Measurements from ENCODE around the gene CCDC74B.
"Not testable (repeated sequence)": the region's sequence is repeated elsewhere in the genome, so short reads cannot be mapped to it uniquely, and the experiment has no call there.

The CCDC74B gene

GRCh38 chr2:130140516-130140915 is 4.4 kb downstream of the CCDC74B start:
- peaks cover 13% of the 10 kb centered on the region for H3K27me3 ChIP-seq (ENCODE audit: insufficient read depth, insufficient read length)
- H3K9ac ChIP-seq (ENCODE audit: insufficient read length, low read depth); H3K9me3 ChIP-seq (ENCODE audit: insufficient read depth, low read length); H3K4me3 ChIP-seq (ENCODE audit: insufficient read length, low read depth); DNase-seq (ENCODE audit: low read depth, low spot score); H3K4me1 ChIP-seq (ENCODE audit: insufficient read depth, insufficient read length); H3K36me3 ChIP-seq (ENCODE audit: insufficient read depth, insufficient read length, low read length): not testable (repeated sequence)

GRCh38 chr2:130139331-130140280 is 5.3 kb downstream of the CCDC74B start:
- not testable (repeated sequence) for DNase-seq (ENCODE audit: low read depth, low spot score); H3K9ac ChIP-seq (ENCODE audit: insufficient read length, low read depth); H3K4me1 ChIP-seq (ENCODE audit: insufficient read depth, insufficient read length); H3K4me3 ChIP-seq (ENCODE audit: insufficient read length, low read depth); H3K36me3 ChIP-seq (ENCODE audit: insufficient read depth, insufficient read length, low read length); H3K9me3 ChIP-seq (ENCODE audit: insufficient read depth, low read length)
- peaks cover 13% of the 10 kb centered on the region for H3K27me3 ChIP-seq (ENCODE audit: insufficient read depth, insufficient read length)

- DNase-seq (ENCODE audit: low read depth, low spot score); H3K36me3 ChIP-seq (ENCODE audit: insufficient read depth, insufficient read length, low read length); H3K9ac ChIP-seq (ENCODE audit: insufficient read length, low read depth); H3K4me3 ChIP-seq (ENCODE audit: insufficient read length, low read depth); H3K9me3 ChIP-seq (ENCODE audit: insufficient read depth, low read length); H3K4me1 ChIP-seq (ENCODE audit: insufficient read depth, insufficient read length): not testable (repeated sequence)
- H3K27me3 ChIP-seq (ENCODE audit: insufficient read depth, insufficient read length) = peaks cover 13% of the 10 kb centered on the region
Measured at GRCh38 chr2:130138841-130139251, 6.1 kb downstream of the CCDC74B start.

GRCh38 chr2:130138326-130138725 is 6.6 kb downstream of the CCDC74B start:
- not testable (repeated sequence) for H3K36me3 ChIP-seq (ENCODE audit: insufficient read depth, insufficient read length, low read length); DNase-seq (ENCODE audit: low read depth, low spot score); H3K9ac ChIP-seq (ENCODE audit: insufficient read length, low read depth); H3K9me3 ChIP-seq (ENCODE audit: insufficient read depth, low read length); H3K4me3 ChIP-seq (ENCODE audit: insufficient read length, low read depth); H3K27me3 ChIP-seq (ENCODE audit: insufficient read depth, insufficient read length); H3K4me1 ChIP-seq (ENCODE audit: insufficient read depth, insufficient read length)

GRCh38 chr2:130137118-130137517 is 7.8 kb downstream of the CCDC74B start:
- H3K4me1 ChIP-seq (ENCODE audit: insufficient read depth, insufficient read length); H3K9ac ChIP-seq (ENCODE audit: insufficient read length, low read depth); H3K9me3 ChIP-seq (ENCODE audit: insufficient read depth, low read length); H3K36me3 ChIP-seq (ENCODE audit: insufficient read depth, insufficient read length, low read length); H3K27me3 ChIP-seq (ENCODE audit: insufficient read depth, insufficient read length); DNase-seq (ENCODE audit: low read depth, low spot score); H3K4me3 ChIP-seq (ENCODE audit: insufficient read length, low read depth): not testable (repeated sequence)

- not testable (repeated sequence) for H3K9ac ChIP-seq (ENCODE audit: insufficient read length, low read depth); H3K36me3 ChIP-seq (ENCODE audit: insufficient read depth, insufficient read length, low read length); DNase-seq (ENCODE audit: low read depth, low spot score); H3K4me1 ChIP-seq (ENCODE audit: insufficient read depth, insufficient read length); H3K4me3 ChIP-seq (ENCODE audit: insufficient read length, low read depth); H3K27me3 ChIP-seq (ENCODE audit: insufficient read depth, insufficient read length); H3K9me3 ChIP-seq (ENCODE audit: insufficient read depth, low read length)
Measured at GRCh38 chr2:130136546-130136945, 8.4 kb downstream of the CCDC74B start.

- TF ChIP-seq SUZ12 (IDR thresholded peaks at IDR 0.05; ENCODE audit: extremely low read depth, insufficient read depth, insufficient read length) (no peak), YY1 (IDR thresholded peaks at IDR 0.05; ENCODE audit: insufficient read depth, insufficient read length) (no peak), ZNF274 (IDR thresholded peaks at IDR 0.05; ENCODE audit: low read depth, low read length) (no peak)
Measured at GRCh38 chr2:130135692-130136541, 9.0 kb downstream of the CCDC74B start.

GRCh38 chr2:130129120-130129829 is 15.6 kb downstream of the CCDC74B start, which contains the start of gene POTEF:
TSS of gene POTEF (minus strand) at chr2:130129222. CDS start at chr2:130120515, 8,707 bp downstream.
- not testable (repeated sequence) for DNase-seq (ENCODE audit: low read depth, low spot score); H3K4me3 ChIP-seq (ENCODE audit: insufficient read length, low read depth); H3K9me3 ChIP-seq (ENCODE audit: insufficient read depth, low read length); H3K4me1 ChIP-seq (ENCODE audit: insufficient read depth, insufficient read length); H3K36me3 ChIP-seq (ENCODE audit: insufficient read depth, insufficient read length, low read length); H3K27me3 ChIP-seq (ENCODE audit: insufficient read depth, insufficient read length); H3K9ac ChIP-seq (ENCODE audit: insufficient read length, low read depth)

More at GRCh38 chr2:130135692-130136541, 9.0 kb downstream of the CCDC74B start:
- Histone ChIP-seq H3K27me3 (ENCODE audit: insufficient read depth, insufficient read length) (no peaks in the 10 kb centered on the region), H3K9ac (ENCODE audit: insufficient read length, low read depth) (no peak overlapping the region), H3K4me1 (ENCODE audit: insufficient read depth, insufficient read length) (no peaks in the 10 kb centered on the region), H3K9me3 (ENCODE audit: insufficient read depth, low read length) (no peaks in the 10 kb centered on the region), H3K36me3 (ENCODE audit: insufficient read depth, insufficient read length, low read length) (no peaks in the 10 kb centered on the region), H3K4me3 (ENCODE audit: insufficient read length, low read depth) (no peak overlapping the region)
- no peak for DNase-seq (ENCODE audit: low read depth, low spot score)

- H3K4me1 ChIP-seq (ENCODE audit: insufficient read depth, insufficient read length); DNase-seq (ENCODE audit: low read depth, low spot score); H3K36me3 ChIP-seq (ENCODE audit: insufficient read depth, insufficient read length, low read length); H3K4me3 ChIP-seq (ENCODE audit: insufficient read length, low read depth); H3K9ac ChIP-seq (ENCODE audit: insufficient read length, low read depth); H3K27me3 ChIP-seq (ENCODE audit: insufficient read depth, insufficient read length); H3K9me3 ChIP-seq (ENCODE audit: insufficient read depth, low read length): not testable (repeated sequence)
Measured at GRCh38 chr2:130128464-130128863, 16.4 kb downstream of the CCDC74B start.

GRCh38 chr2:130127726-130128125 is 17.2 kb downstream of the CCDC74B start:
- H3K9ac ChIP-seq (ENCODE audit: insufficient read length, low read depth); H3K27me3 ChIP-seq (ENCODE audit: insufficient read depth, insufficient read length); H3K9me3 ChIP-seq (ENCODE audit: insufficient read depth, low read length); H3K36me3 ChIP-seq (ENCODE audit: insufficient read depth, insufficient read length, low read length); DNase-seq (ENCODE audit: low read depth, low spot score); H3K4me1 ChIP-seq (ENCODE audit: insufficient read depth, insufficient read length); H3K4me3 ChIP-seq (ENCODE audit: insufficient read length, low read depth): not testable (repeated sequence)

Measured in NT2/D1 (cell line).